Astrocyte of the cerebellum (primary cell): ENCODE results near the gene UFSP1.
A peak's percentile ranks its signal among the peaks of the same experiment; 100 is the strongest.

Experiments
- DNase-seq: peaks from one replicate; pipeline ENCODE4 v3.0.0-alpha.2; 2011; ENCODE audit warnings: low read depth
- H3K4me3 ChIP-seq: 2 replicates; pipeline ENCODE4 v1.5.1; 2011; ENCODE audit warnings: mild to moderate bottlenecking, low read depth, low read length, moderate library complexity
- in situ Hi-C: cut with HindIII; loops from 2 replicates; pipeline ENCODE4 v1.10.0; 2017; ENCODE audit warnings: low sequenced_read_pairs
- TF ChIP-seq, protein P1 (sequence below): IDR thresholded peaks from 2 replicates; pipeline ENCODE4 v1.5.1; 2012; ENCODE audit warnings: low read length, low read depth, moderate library complexity, mild to moderate bottlenecking; ENCODE audit errors: missing control alignments

Gene UFSP1

DNA sequence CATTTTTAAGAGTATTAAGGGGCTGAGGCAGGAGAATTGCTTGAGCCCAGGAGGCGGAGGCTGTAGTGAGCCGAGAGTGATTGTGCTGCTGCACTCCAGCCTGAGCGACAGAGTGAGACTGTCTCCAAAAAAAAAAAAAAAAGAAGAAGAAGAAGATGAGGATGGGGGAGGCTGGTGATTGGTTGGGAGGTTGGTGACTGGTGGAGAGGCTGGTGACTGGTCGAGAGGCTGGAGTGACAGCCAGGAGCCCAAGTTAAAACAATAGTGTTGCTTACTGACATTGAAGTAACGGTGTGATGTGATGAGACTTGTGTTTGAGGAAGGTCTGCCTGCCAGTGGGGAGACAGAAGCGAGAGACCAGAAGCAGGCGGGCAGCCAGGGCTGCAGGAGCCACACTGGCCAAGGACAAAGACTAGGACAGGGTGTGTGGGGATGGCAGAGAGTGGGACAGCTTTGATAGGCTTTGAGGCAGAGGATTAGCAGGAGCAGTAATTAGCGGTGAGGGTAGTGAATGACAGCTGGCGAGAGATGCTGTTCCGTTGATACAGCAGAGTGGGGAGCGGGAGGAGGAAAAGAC lies 9.7 kb downstream of the UFSP1 start:
- TF ChIP-seq, protein P1, sequence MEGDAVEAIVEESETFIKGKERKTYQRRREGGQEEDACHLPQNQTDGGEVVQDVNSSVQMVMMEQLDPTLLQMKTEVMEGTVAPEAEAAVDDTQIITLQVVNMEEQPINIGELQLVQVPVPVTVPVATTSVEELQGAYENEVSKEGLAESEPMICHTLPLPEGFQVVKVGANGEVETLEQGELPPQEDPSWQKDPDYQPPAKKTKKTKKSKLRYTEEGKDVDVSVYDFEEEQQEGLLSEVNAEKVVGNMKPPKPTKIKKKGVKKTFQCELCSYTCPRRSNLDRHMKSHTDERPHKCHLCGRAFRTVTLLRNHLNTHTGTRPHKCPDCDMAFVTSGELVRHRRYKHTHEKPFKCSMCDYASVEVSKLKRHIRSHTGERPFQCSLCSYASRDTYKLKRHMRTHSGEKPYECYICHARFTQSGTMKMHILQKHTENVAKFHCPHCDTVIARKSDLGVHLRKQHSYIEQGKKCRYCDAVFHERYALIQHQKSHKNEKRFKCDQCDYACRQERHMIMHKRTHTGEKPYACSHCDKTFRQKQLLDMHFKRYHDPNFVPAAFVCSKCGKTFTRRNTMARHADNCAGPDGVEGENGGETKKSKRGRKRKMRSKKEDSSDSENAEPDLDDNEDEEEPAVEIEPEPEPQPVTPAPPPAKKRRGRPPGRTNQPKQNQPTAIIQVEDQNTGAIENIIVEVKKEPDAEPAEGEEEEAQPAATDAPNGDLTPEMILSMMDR: no peak
- no peak for DNase-seq
- in situ Hi-C loops: loop anchor here (10.0 kb wide), 3 partner anchors 65 to 205 kb away; partner anchors contain the start of genes MUC3A and TRIM56
- no peak overlapping the region for H3K4me3 ChIP-seq

DNA sequence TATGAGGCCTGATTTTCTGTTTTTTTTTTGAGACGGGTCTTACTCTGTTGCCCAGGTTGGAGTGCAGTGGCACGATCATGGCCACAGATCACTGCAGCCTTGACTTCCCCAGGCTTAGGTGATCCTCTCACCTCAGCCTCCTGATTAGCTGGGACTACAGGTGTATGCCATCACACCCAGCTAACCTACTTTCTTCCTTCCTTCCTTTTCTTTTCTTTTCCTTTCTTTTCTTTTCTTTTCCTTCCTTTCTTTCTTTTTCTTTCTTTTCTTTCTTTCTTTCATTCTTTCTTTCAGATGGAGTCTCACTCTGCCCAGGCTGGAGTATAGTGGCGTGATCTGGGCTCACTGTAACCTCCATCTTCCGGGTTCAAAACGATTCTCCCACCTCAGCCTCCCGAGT lies 10.8 kb downstream of the UFSP1 start:
- TF ChIP-seq, protein P1: no peak
- DNase-seq: no peak
- in situ Hi-C loops: no loop called here
- H3K4me3 ChIP-seq: no peak overlapping the region

DNA sequence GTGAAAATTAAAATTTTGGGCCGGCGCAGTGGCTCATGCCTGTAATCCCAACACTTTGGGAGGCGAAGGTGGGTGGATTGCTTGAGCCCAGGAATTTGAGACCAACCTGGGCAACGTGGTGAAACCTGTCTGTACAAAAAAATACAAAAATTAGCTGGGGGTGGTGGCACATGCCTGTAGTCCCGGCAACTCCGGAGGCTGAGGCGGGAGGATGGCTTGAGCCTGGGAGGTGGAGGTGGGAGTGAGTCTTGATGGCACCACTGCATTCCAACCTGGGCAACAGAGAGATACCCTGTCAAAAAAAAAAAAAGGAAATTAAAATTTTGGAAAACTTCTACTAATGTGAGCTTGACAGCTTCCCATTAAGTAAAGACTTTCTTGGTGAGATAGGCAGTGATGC lies 11.5 kb downstream of the UFSP1 start:
- no peak overlapping the region for H3K4me3 ChIP-seq
- no peak for DNase-seq
- in situ Hi-C loops: no loop called here
- TF ChIP-seq, protein P1: no peak

DNA sequence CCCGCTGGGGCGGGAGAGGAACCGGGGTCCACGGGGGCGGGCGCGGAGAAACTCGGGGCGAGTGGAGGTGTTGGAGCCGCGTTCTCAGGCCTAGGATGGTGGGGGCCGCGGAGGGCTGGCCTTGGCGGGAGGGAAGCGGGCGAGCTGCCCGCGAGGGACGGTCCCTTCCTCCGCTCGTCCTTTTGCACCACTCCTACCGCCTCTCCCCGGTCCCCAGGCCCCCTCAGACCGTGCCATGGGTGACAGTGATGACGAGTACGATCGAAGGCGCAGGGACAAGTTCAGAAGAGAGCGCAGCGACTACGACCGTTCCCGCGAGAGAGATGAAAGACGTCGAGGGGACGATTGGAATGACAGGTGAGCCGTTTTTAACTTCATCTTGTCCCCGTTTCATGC lies 14.2 kb downstream of the UFSP1 start:
- TF ChIP-seq, protein P1: no peak
- peak overlapping the region; percentile 77 for H3K4me3 ChIP-seq
- no peak for DNase-seq
- in situ Hi-C loops: no loop called here

DNA sequence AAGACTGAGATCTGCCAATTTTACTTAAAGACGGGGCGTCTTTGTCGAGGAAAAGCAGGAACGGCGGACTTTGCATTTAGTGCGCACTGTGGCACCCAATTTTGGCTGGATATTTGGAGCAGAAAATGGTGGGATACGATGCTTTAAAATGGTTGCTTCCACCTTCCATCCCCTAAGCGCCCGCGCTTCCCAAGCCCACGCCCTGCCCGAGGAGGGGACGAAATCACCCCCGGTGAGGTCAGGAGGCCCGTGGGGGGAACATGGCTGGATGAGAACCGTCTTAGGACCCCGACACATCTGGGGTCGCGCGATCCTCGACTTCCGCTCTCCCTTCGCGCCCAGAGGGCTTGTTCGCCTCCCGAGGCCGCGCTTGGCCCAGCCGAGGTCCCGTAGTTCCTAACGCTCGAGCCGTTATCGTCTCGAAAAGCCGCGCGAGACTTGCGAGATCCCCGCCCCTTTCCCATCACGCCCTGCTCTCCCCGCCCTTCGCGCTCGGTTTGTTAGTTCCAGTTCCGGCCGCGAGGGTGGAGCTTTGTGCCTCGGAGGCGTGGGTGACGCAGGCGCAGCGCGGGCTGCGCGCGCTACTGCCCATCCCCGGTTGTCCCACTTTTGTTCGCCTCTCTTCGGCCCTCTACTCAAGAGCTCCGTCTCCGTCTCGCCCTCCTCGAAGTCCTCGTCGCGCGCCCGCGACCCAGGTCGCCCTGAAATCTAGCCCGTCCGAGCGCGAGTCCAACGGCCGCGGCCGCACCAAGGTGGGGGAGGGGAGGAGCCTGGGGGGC lies 14.7 kb downstream of the UFSP1 start, which contains the start of gene SRRT:
SRRT (plus strand) TSS at position 527 of the 779 bp plus-strand sequence. CDS start 488 bp downstream, outside the sequence.
- peak within 1 kb of the TSS; percentile 77 for H3K4me3 ChIP-seq
- in situ Hi-C loops: no loop called here
- DNase-seq: peak; percentile 97
- TF ChIP-seq, protein P1: peak; percentile 25

DNA sequence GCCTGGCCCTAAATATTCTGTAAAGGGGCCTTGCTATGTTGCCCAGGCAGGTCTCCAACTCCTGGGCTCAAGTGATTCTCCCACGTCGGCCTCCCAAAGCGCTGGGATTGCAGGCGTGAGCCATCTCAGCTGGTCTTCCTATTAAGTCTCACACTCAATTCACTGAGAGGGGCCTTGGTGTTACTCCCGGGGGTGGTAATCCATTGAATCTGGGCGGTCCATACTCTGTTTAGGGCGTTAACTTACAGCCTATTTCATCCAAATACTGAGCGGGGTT lies 15.3 kb downstream of the UFSP1 start:
- TF ChIP-seq, protein P1: no peak
- DNase-seq: no peak
- in situ Hi-C loops: no loop called here

More for the DNA sequence above, 15.3 kb downstream of the UFSP1 start:
- peak overlapping the region; percentile 77 for H3K4me3 ChIP-seq
